Esophagus muscularis mucosa (tissue), 4 donors: ENCODE data around the gene RLN1. TPM values are rescaled to one million over a fixed set of nuclear protein-coding genes. Genes with fewer than 3 reads are reported as not detected.
"Not testable (repeated sequence)": the region's sequence is repeated elsewhere in the genome, so short reads cannot be mapped to it uniquely, and the experiment has no call there.

Experiments used
- DNase-seq: peaks from one replicate; pipeline ENCODE4 v3.0.0-alpha.2; 2017; ENCODE audit errors: extremely low spot score
- H3K27ac ChIP-seq, 4 donors: fragments of 200-600 bp; sonication (generic); replicated peaks in 1 of 4; 1 replicate in 3 of 4; 2 replicates in 1 of 4; pipeline ENCODE4 v1.5.1; 2016 to 2019; ENCODE audit warnings: mild to moderate bottlenecking in 1 of 4
- H3K27me3 ChIP-seq, 4 donors: fragments of 200-600 bp; sonication (generic); one replicate each; pipeline versions ENCODE4 v1.5.1 to v1.6.0; 2016 to 2019
- H3K36me3 ChIP-seq, 4 donors: fragments of 200-600 bp; sonication (generic); one replicate each; pipeline ENCODE4 v1.5.1; 2016 to 2019
- H3K4me1 ChIP-seq, 4 donors: fragments of 200-600 bp; sonication (generic); one replicate each; pipeline ENCODE4 v1.5.1; 2016 to 2019
- H3K4me3 ChIP-seq, 4 donors: fragments of 200-600 bp; sonication (generic); 1 replicate in 2 of 4; 2 replicates in 2 of 4; pipeline ENCODE4 v1.5.1; 2016 to 2019; ENCODE audit warnings: mild to moderate bottlenecking in 4 of 4, moderate library complexity in 1 of 4
- H3K9me3 ChIP-seq, 4 donors: fragments of 200-600 bp; sonication (generic); 1 replicate in 3 of 4; 2 replicates in 1 of 4; pipeline ENCODE4 v1.5.1; 2016 to 2019
- EP300 ChIP-seq: sonication (generic); formaldehyde crosslinking; IDR thresholded peaks from one replicate; pipeline ENCODE4 v1.6.1; 2017; ENCODE audit warnings: antibody characterized with exemption
- POLR2A ChIP-seq: fragments of 450-650 bp; IDR thresholded peaks from one replicate; pipeline ENCODE4 v1.6.1; 2017; ENCODE audit warnings: antibody characterized with exemption, moderate library complexity, mild to moderate bottlenecking, low read depth
- POLR2AphosphoS5 ChIP-seq, 2 donors: sonication (generic); formaldehyde crosslinking; IDR thresholded peaks; one replicate each; pipeline ENCODE4 v1.6.1; 2017; ENCODE audit warnings: antibody characterized with exemption in 2 of 2
- WGBS: methylation state at CpG from one replicate; pipeline ENCODE4 v1.1.5; 2018; 5-methylcytosine and 5-hydroxymethylcytosine counted together
- intact Hi-C: fragments of 100-400 bp; cut with DNase I; formaldehyde crosslinking; loops from one replicate; pipeline ENCODE4 v1.15.1; 2023
- total RNA-seq, 4 donors: library from RNA; depleted of rRNA; stranded (reverse); fragments of >200 nt; gene quantifications; one replicate each; pipeline versions ENCODE4 v1.1.0 to v1.2.1, GENCODE V29; 2016
- TF ChIP-seq, protein P1 (sequence below), 3 experiments: fragments of 200-600 bp in 2 of 3; fragments of 450-650 bp in 1 of 3; sonication (generic) in 2 of 3; IDR thresholded peaks; one replicate each; pipeline ENCODE4 v1.5.1; 2017 to 2019; ENCODE audit warnings: antibody characterized with exemption in 3 of 3, mild to moderate bottlenecking in 2 of 3, moderate library complexity in 1 of 3

Gene RLN1
- total RNA-seq, 4 donors from 2014 or later = not detected

DNA sequence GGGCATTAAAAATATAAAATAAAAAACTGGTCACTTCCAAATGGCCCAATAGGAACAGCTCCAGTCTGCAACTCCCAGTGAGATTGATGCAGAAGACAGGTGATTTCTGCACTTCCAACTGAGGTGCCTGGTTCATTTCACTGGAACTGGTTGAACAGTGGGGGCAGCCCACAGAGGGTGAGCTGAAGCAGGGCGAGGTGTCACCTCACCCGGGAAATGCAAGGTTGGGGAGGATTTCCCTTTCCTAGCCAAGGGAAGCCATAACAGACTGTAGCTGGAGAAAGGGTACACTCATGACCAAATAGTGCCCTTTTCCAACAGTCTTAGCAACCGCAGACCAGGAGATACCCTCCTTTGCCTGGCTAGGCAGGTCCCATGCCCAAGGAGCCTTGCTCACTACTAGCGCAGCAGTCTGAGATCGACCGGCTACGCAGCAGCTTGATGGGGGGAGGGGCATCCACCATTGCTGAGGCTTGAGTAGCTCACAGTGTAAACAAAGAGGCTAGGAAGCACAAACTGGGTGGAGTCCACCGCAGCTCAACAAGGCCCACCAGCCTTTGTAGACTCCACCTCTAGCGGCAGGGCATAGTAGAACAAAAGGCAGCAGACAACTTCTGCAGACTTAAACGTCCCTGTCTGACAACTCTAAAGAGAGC, 12.7 kb downstream of the RLN1 start:
- H3K9me3 ChIP-seq = no peaks in the 10 kb centered on the region
- H3K36me3 ChIP-seq = no peaks in the 10 kb centered on the region
- peak; percentile 90 for DNase-seq
- no peak overlapping the region for H3K27ac ChIP-seq
- peaks cover 0 to 6% (median 0%) of the 10 kb centered on the region in 4 donors for H3K27me3 ChIP-seq
- no peaks in the 10 kb centered on the region for H3K4me1 ChIP-seq
- intact Hi-C loops = no loop called here
- WGBS = 61% methylated on average over 3 of the region's 10 CpGs
- TF ChIP-seq POLR2A (no peak), POLR2AphosphoS5 (IDR thresholded peaks at IDR 0.05) (no peak), EP300 (no peak)
- TF ChIP-seq, protein P1, sequence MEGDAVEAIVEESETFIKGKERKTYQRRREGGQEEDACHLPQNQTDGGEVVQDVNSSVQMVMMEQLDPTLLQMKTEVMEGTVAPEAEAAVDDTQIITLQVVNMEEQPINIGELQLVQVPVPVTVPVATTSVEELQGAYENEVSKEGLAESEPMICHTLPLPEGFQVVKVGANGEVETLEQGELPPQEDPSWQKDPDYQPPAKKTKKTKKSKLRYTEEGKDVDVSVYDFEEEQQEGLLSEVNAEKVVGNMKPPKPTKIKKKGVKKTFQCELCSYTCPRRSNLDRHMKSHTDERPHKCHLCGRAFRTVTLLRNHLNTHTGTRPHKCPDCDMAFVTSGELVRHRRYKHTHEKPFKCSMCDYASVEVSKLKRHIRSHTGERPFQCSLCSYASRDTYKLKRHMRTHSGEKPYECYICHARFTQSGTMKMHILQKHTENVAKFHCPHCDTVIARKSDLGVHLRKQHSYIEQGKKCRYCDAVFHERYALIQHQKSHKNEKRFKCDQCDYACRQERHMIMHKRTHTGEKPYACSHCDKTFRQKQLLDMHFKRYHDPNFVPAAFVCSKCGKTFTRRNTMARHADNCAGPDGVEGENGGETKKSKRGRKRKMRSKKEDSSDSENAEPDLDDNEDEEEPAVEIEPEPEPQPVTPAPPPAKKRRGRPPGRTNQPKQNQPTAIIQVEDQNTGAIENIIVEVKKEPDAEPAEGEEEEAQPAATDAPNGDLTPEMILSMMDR (IDR thresholded peaks at IDR 0.05) = no peak
- H3K4me3 ChIP-seq = no peak overlapping the region

DNA sequence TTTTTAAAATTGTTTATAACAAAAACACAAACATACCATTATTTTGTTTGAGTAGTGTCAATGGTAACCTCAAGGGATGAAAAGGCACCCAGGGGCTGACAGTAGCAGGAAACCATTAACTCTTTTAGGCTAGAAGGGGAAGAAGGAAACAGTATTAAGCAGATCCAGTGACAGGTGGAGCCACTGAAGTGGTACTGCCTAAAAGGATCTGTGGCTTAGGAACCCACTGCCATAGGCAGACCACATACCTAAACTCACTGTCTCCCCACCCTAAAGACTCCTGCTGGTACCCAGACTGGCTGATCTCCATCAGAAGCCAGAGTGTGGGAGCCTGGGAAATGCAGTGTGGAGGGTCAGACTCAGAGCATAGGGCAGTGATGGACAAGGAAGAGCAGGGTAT, 13.5 kb downstream of the RLN1 start:
- Histone ChIP-seq H3K27ac (no peak overlapping the region), H3K36me3 (no peaks in the 10 kb centered on the region), H3K27me3 (peaks cover 0 to 6% (median 0%) of the 10 kb centered on the region in 4 donors), H3K4me1 (no peaks in the 10 kb centered on the region), H3K9me3 (no peaks in the 10 kb centered on the region), H3K4me3 (no peak overlapping the region)
- TF ChIP-seq POLR2A = no peak
- intact Hi-C loops = no loop called here
- peak; percentile 72 for DNase-seq

DNA sequence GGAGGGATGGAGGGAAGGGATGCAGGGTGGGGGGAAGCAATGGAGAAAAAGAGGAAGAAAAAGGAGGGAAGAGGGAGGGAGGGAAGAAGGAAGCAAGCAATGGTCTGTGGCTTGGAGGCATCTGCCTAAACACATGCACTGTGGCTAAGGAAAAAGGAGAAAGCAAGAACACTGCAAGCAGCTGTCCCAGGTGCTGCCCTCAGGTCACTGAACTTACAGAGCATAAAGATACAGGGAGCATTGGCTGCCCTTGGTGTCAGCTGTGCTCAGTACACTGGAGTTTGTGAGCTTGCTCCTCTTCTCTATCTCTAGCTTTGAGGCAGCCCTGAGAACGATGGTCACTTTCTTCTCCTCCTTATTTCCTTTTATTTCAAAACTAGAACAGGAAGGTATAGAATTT, 18.1 kb downstream of the RLN1 start:
- H3K27ac ChIP-seq, H3K4me1 ChIP-seq, H3K36me3 ChIP-seq, intact Hi-C loops, H3K4me3 ChIP-seq, DNase-seq, H3K9me3 ChIP-seq, H3K27me3 ChIP-seq: not testable (repeated sequence)
- WGBS = 72% methylated on average over 1 of the region's 1 CpG

DNA sequence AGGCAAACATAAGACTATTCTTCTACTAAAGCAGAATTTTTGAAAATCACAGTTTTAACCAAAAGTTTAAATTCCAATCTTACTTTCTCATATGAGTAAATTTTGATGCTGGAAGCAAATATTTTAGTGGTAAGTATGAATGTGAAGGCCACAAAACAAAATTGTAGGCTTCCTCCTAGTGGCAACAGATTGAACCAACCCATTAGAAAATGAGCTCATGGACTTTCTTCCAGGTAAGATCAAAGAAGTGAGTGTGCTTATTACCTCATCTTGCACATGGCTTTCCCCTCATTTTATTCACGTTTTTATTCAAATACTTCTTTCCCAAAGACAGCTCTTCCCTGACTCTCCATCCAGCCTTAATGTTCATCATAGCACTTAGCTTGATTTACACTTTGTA, 18.6 kb downstream of the RLN1 start:
- Histone ChIP-seq H3K27me3 (no peaks in the 10 kb centered on the region), H3K9me3 (peaks cover 0 to 4% (median 0%) of the 10 kb centered on the region in 4 donors), H3K4me3 (no peak overlapping the region), H3K4me1 (no peaks in the 10 kb centered on the region), H3K36me3 (no peaks in the 10 kb centered on the region), H3K27ac (no peak overlapping the region)
- no peak for DNase-seq
- 22% methylated on average over 1 of the region's 1 CpG for WGBS
- TF ChIP-seq, protein P1 (IDR thresholded peaks at IDR 0.05) = no peak
- TF ChIP-seq POLR2A (no peak), EP300 (no peak)
- intact Hi-C loops = no loop called here

DNA sequence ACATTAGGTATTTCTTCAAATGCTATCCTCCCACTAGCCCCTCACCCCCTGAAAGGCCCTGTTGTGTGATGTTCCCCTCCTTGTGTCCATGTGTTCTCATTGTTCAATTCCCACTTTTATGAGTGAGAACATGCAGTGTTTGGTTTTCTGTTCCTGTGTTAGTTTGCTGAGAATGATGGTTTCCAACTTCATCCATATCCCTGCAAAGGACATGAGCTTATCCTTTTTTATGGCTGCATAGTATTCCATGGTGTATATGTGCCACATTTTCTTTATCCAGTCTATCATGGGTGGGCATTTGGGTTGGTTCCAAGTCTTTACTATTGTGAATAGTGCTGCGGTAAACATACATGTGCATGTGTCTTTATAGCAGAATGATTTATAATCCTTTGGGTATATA, 23.3 kb downstream of the RLN1 start:
- 100% methylated on average over 1 of the region's 1 CpG for WGBS
- H3K4me3 ChIP-seq, H3K36me3 ChIP-seq, intact Hi-C loops, H3K4me1 ChIP-seq, H3K27ac ChIP-seq, DNase-seq, H3K27me3 ChIP-seq: not testable (repeated sequence)
- H3K9me3 ChIP-seq = peaks cover 0 to 18% (median 14%) of the 10 kb centered on the region in 4 donors

DNA sequence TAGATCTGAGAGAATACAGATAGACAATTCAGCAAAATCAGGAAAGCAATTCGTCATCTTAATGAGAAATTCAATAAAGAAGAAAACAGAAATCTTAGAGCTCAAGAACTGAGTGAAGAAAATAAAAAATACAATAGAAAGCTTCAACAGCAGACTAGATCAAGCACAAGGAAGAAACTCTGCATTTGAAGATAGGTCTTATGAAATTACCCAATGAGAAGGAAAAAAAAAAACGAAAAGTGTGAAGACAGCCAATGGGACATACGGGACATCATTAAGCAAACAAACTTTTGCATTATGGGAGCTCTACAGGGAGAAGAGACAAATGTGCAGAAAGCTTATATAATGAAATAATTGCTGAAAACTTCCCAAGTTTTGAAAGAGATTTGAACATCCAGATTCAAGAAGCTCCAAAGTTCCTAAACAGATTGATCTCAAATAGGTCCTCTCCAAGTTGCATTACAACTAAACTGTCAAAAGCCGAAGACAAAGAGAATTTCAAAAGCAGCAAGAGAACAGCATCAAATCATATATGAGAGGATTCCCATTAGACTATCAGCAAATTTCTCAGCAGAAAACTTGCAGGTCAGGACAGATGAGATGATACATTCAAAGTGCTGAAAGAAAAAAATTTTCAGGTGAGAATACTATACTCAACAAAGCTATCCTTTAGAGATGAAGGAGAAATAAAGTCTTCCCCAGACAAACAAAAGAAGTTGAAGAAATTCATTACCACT, 24.3 kb downstream of the RLN1 start:
- Histone ChIP-seq H3K4me3 (no peak overlapping the region), H3K4me1 (no peaks in the 10 kb centered on the region), H3K36me3 (no peaks in the 10 kb centered on the region), H3K9me3 (peaks cover 0 to 18% (median 14%) of the 10 kb centered on the region in 4 donors), H3K27me3 (no peaks in the 10 kb centered on the region), H3K27ac (no peak overlapping the region)
- no peak for DNase-seq
- 64% methylated on average over 4 of the region's 4 CpGs for WGBS
- intact Hi-C loops = no loop called here
- TF ChIP-seq POLR2AphosphoS5 (IDR thresholded peaks at IDR 0.05) (no peak), POLR2A (no peak), EP300 (no peak)
- TF ChIP-seq, protein P1 (IDR thresholded peaks at IDR 0.05) = no peak
